ENCODE results near the gene CTSF.

DNA sequence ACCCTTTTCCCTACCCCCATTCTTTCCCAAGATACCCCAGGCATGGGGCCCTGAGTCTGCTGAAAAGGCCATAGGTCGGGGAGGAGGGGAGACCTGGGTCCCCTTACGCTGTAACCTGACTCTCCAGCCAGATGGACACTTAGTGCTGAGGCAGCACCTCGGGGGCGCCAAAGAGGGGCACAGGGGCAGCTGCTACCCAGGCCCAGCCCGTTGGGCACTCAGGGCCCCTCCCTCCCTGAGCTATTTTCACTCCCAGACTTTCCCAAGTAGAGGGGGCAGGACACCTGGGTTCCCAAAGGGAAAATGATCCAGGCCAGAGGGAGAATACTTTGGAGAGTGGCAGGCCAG, 20.8 kb downstream of the CTSF start:
- TF ChIP-seq, protein P1, sequence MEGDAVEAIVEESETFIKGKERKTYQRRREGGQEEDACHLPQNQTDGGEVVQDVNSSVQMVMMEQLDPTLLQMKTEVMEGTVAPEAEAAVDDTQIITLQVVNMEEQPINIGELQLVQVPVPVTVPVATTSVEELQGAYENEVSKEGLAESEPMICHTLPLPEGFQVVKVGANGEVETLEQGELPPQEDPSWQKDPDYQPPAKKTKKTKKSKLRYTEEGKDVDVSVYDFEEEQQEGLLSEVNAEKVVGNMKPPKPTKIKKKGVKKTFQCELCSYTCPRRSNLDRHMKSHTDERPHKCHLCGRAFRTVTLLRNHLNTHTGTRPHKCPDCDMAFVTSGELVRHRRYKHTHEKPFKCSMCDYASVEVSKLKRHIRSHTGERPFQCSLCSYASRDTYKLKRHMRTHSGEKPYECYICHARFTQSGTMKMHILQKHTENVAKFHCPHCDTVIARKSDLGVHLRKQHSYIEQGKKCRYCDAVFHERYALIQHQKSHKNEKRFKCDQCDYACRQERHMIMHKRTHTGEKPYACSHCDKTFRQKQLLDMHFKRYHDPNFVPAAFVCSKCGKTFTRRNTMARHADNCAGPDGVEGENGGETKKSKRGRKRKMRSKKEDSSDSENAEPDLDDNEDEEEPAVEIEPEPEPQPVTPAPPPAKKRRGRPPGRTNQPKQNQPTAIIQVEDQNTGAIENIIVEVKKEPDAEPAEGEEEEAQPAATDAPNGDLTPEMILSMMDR (IDR thresholded peaks at IDR 0.05) = no peak
- no peak for TF ChIP-seq POLR2A (IDR thresholded peaks at IDR 0.05)
